Activated naive CD8-positive, alpha-beta T cell treated with anti-CD3 and anti-CD28 coated beads, Interleukin-2, amount 10 ng/mL, durations not matched to agents 7 days and 5 days (primary cell): ENCODE measurements around the gene SDF2. TPM values are rescaled to one million over a fixed set of nuclear protein-coding genes. Genes with fewer than 3 reads are reported as not detected.
"Not testable (repeated sequence)": the region's sequence is repeated elsewhere in the genome, so short reads cannot be mapped to it uniquely, and the experiment has no call there.

Experiments used
- ATAC-seq: fragments of 150-1000 bp; cut with Tn5 transposase; one replicate; pipeline ENCODE4 v1.10.0; 2021; ENCODE audit warnings: low read depth, moderate library complexity
- POLR2A ChIA-PET: fragments of 350-600 bp; sonication (Branson Sonifier 250); formaldehyde crosslinking; loops from one replicate; lab custom pipeline; 2021; ENCODE audit warnings: antibody characterized with exemption; lab: Charles Lee
- DNase-seq: peaks from one replicate; pipeline ENCODE4 v3.0.0; 2021
- H3K27ac Mint-ChIP-seq: one replicate; pipeline ENCODE4 v1.8.0; 2022; ENCODE audit warnings: mild to moderate bottlenecking, mixed read lengths
- H3K27me3 Mint-ChIP-seq: one replicate; pipeline ENCODE4 v1.8.0; 2022; ENCODE audit warnings: mild to moderate bottlenecking, moderate library complexity, mixed read lengths
- H3K36me3 Mint-ChIP-seq: one replicate; pipeline ENCODE4 v1.8.0; 2021; ENCODE audit warnings: mild to moderate bottlenecking, mixed read lengths
- H3K4me1 Mint-ChIP-seq: one replicate; pipeline ENCODE4 v1.8.0; 2021; ENCODE audit warnings: mixed read lengths
- H3K4me3 Mint-ChIP-seq: one replicate; pipeline ENCODE4 v1.8.0; 2022; ENCODE audit warnings: mild to moderate bottlenecking, moderate library complexity, mixed read lengths
- H3K9me3 Mint-ChIP-seq: one replicate; pipeline ENCODE4 v1.8.0; 2021; ENCODE audit warnings: mixed read lengths
- total RNA-seq, 2 experiments: library from RNA; stranded (reverse); gene quantifications; one replicate each; pipeline ENCODE4 v1.2.3, GENCODE V29; 2021

Gene SDF2
- total RNA-seq, 2 experiments from 2014 or later = 47.3 to 50.1 TPM

GRCh38 chr17:28612936-28613872, 48.5 kb downstream of the SDF2 start:
- H3K27ac Mint-ChIP-seq = no peak overlapping the region
- no peaks in the 10 kb centered on the region for H3K27me3 Mint-ChIP-seq
- DNase-seq (no peak), ATAC-seq (peak; percentile 48)
- H3K4me1 Mint-ChIP-seq = peaks cover 4% of the 10 kb centered on the region
- peaks cover 18% of the 10 kb centered on the region for H3K36me3 Mint-ChIP-seq
- H3K4me3 Mint-ChIP-seq = no peak overlapping the region
- H3K9me3 Mint-ChIP-seq = no peaks in the 10 kb centered on the region
- POLR2A ChIA-PET = interaction anchor here (1.4 kb wide), 1 partner anchor 14 kb away, joined by 5 read pairs; no protein-coding TSS in a partner anchor

- H3K4me1 Mint-ChIP-seq = peaks cover 4% of the 10 kb centered on the region
- no peak overlapping the region for H3K4me3 Mint-ChIP-seq
- DNase-seq (no peak), ATAC-seq (no peak)
- POLR2A ChIA-PET = interaction anchor here (1.4 kb wide), 1 partner anchor 13 kb away, joined by 5 read pairs; no protein-coding TSS in a partner anchor
- H3K27ac Mint-ChIP-seq = no peak overlapping the region
- H3K9me3 Mint-ChIP-seq = no peaks in the 10 kb centered on the region
- peaks cover 17% of the 10 kb centered on the region for H3K36me3 Mint-ChIP-seq
- H3K27me3 Mint-ChIP-seq = no peaks in the 10 kb centered on the region
These were observed 49.2 kb downstream of the SDF2 start for GRCh38 chr17:28612531-28612930.

- POLR2A ChIA-PET = interaction anchor here (0.7 to 1.5 kb wide), 3 partner anchors 11 to 34 kb away, joined by 4 to 5 read pairs (median 4); partner anchors contain the start of gene ALDOC
- no peaks in the 10 kb centered on the region for H3K9me3 Mint-ChIP-seq
- H3K4me1 Mint-ChIP-seq = peaks cover 4% of the 10 kb centered on the region
- H3K27ac Mint-ChIP-seq = peak overlapping the region; percentile 40
- H3K4me3 Mint-ChIP-seq = no peak overlapping the region
- ATAC-seq (no peak), DNase-seq (no peak)
- peaks cover 7% of the 10 kb centered on the region for H3K36me3 Mint-ChIP-seq
- no peaks in the 10 kb centered on the region for H3K27me3 Mint-ChIP-seq
These were observed 51.3 kb downstream of the SDF2 start for GRCh38 chr17:28610376-28610775.

GRCh38 chr17:28604031-28604430, 57.7 kb downstream of the SDF2 start:
- POLR2A ChIA-PET, H3K4me1 Mint-ChIP-seq, H3K27me3 Mint-ChIP-seq, DNase-seq, H3K9me3 Mint-ChIP-seq, H3K4me3 Mint-ChIP-seq, H3K27ac Mint-ChIP-seq, H3K36me3 Mint-ChIP-seq, ATAC-seq: not testable (repeated sequence)

GRCh38 chr17:28599311-28600184, 62.2 kb downstream of the SDF2 start:
- DNase-seq (peak; percentile 56), ATAC-seq (peak; percentile 57)
- H3K4me1 Mint-ChIP-seq = peaks cover 16% of the 10 kb centered on the region
- no peaks in the 10 kb centered on the region for H3K9me3 Mint-ChIP-seq
- H3K27ac Mint-ChIP-seq = peak overlapping the region; percentile 93
- H3K27me3 Mint-ChIP-seq = no peaks in the 10 kb centered on the region
- H3K4me3 Mint-ChIP-seq = peak overlapping the region; percentile 90
- H3K36me3 Mint-ChIP-seq = peaks cover 13% of the 10 kb centered on the region
- POLR2A ChIA-PET = interaction anchor here (0.7 to 2.7 kb wide), 13 partner anchors 8 to 352 kb away, joined by 3 to 33 read pairs (median 5); partner anchors contain the start of genes ALDOC, BLTP2, PIGS and SDF2

- peak; percentile 98 for DNase-seq
These were observed 62.9 kb downstream of the SDF2 start, which contains the start of gene SPAG5 for GRCh38 chr17:28598799-28599310. SPAG5 (minus strand) TSS chr17:28599025; CDS start chr17:28598946, 79 bp downstream.

GRCh38 chr17:28598389-28598788, 63.3 kb downstream of the SDF2 start:
- peaks cover 16% of the 10 kb centered on the region for H3K4me1 Mint-ChIP-seq
- peak overlapping the region; percentile 93 for H3K27ac Mint-ChIP-seq

More at GRCh38 chr17:28598799-28599310, 62.9 kb downstream of the SDF2 start, which contains the start of gene SPAG5:
- Mint-ChIP-seq H3K27me3 (no peaks in the 10 kb centered on the region), H3K27ac (peak within 1 kb of the TSS; percentile 93), H3K9me3 (no peaks in the 10 kb centered on the region), H3K4me3 (peak within 1 kb of the TSS; percentile 90), H3K4me1 (peaks cover 16% of the 10 kb centered on the region), H3K36me3 (peaks cover 13% of the 10 kb centered on the region)
- ATAC-seq = peak; percentile 92
- POLR2A ChIA-PET = interaction anchor here (0.8 to 2.7 kb wide), 13 partner anchors 8 to 353 kb away, joined by 3 to 33 read pairs (median 5); partner anchors contain the start of genes ALDOC, BLTP2, PIGS and SDF2

More at GRCh38 chr17:28598389-28598788, 63.3 kb downstream of the SDF2 start:
- no peak for DNase-seq
- POLR2A ChIA-PET = interaction anchor here (0.8 to 2.7 kb wide), 7 partner anchors 9 to 273 kb away, joined by 3 to 33 read pairs (median 3); partner anchors contain the start of genes ALDOC and PIGS
- Mint-ChIP-seq H3K36me3 (peaks cover 13% of the 10 kb centered on the region), H3K9me3 (no peaks in the 10 kb centered on the region), H3K27me3 (no peaks in the 10 kb centered on the region), H3K4me3 (peak overlapping the region; percentile 90)
- peak; percentile 10 for ATAC-seq

Other genes starting within 250 kb of the SDF2 start
- not detected for gene SLC13A2, start 188.3 kb downstream of the SDF2 start, total RNA-seq
- not detected for gene FOXN1, start 155.6 kb downstream of the SDF2 start, total RNA-seq
- gene UNC119, start 109.3 kb downstream of the SDF2 start, total RNA-seq = 10 to 100 TPM; 54.9 to 57.8 TPM
- gene PIGS, start 90.4 kb downstream of the SDF2 start, total RNA-seq = 10 to 100 TPM; 60.5 to 63.1 TPM
- 100 to 1,000 TPM; 142 to 154 TPM for gene ALDOC, start 85.0 kb downstream of the SDF2 start, total RNA-seq
- 100 to 1,000 TPM; 109 to 118 TPM for gene SPAG5, start 62.9 kb downstream of the SDF2 start, total RNA-seq
- 10 to 100 TPM; 20.7 to 24.9 TPM for gene RSKR, start 47.7 kb downstream of the SDF2 start, total RNA-seq
- gene BLTP2, start 16.7 kb downstream of the SDF2 start, total RNA-seq = 100 to 1,000 TPM; 144 to 157 TPM
- 10 to 100 TPM; 81.4 to 87.1 TPM for gene SUPT6H, start 299 bp upstream of the SDF2 start, total RNA-seq
- gene PROCA1, start 50.0 kb upstream of the SDF2 start, total RNA-seq = 10 to 100 TPM; 12.0 to 12.1 TPM
- gene RAB34, start 56.0 kb upstream of the SDF2 start, total RNA-seq = 1 to 10 TPM; 7.3 to 8.2 TPM
- 1,000 to 10,000 TPM; 2,286 to 2,290 TPM for gene RPL23A, start 58.1 kb upstream of the SDF2 start, total RNA-seq
- gene TLCD1, start 64.3 kb upstream of the SDF2 start, total RNA-seq = 1 to 10 TPM; 1.6 to 2.2 TPM
- gene NEK8, start 66.9 kb upstream of the SDF2 start, total RNA-seq = 1 to 10 TPM; 7.1 to 8.9 TPM
- 10 to 100 TPM; 48.1 to 55.3 TPM for gene TRAF4, start 82.1 kb upstream of the SDF2 start, total RNA-seq
- gene FAM222B, start 180.9 kb upstream of the SDF2 start, total RNA-seq = 10 to 100 TPM; 17.0 to 21.2 TPM
- gene ERAL1, start 193.1 kb upstream of the SDF2 start, total RNA-seq = 10 to 100 TPM; 34.3 to 37.6 TPM
- 100 to 1,000 TPM; 195 to 216 TPM for gene FLOT2, start 235.8 kb upstream of the SDF2 start, total RNA-seq
- gene DHRS13, start 241.2 kb upstream of the SDF2 start, total RNA-seq = 10 to 100 TPM; 31.6 to 32.0 TPM